K562 (cell line): Measurements from ENCODE around the gene TYRO3. TPM values are rescaled to one million over a fixed set of nuclear protein-coding genes. Genes with fewer than 3 reads are reported as not detected.
A peak's percentile ranks its signal among the peaks of the same experiment; 100 is the strongest.

ENCODE experiments used
- ETV1 ChIP-seq: fragments of 450-650 bp; conservative IDR thresholded peaks from 2 replicates; pipeline ENCODE4 v1.6.1; 2016; ENCODE audit warnings: missing genetic modification characterization, control low read depth, low read depth, missing compliant biosample characterization
- FOXK2 ChIP-seq, 2 experiments: fragments of 450-650 bp; IDR thresholded peaks in 1 of 2; conservative IDR thresholded peaks in 1 of 2; 2 replicates each; pipeline ENCODE4 v1.6.1; 2016; ENCODE audit warnings: low read depth in 2 of 2, mild to moderate bottlenecking in 1 of 2
- MYC ChIP-seq, 2 experiments: fragments of 250-450 bp in 1 of 2; sonication (Bioruptor Pico) in 1 of 2; IDR thresholded peaks; 2 replicates each; pipeline versions ENCODE4 v1.5.1 to v1.6.1; 2012 to 2021; ENCODE audit warnings: low read depth in 2 of 2, borderline replicate concordance in 1 of 2, improper control_type of control experiment in 1 of 2, low read length in 1 of 2, mild to moderate bottlenecking in 1 of 2, moderate library complexity in 1 of 2
- NCOR1 ChIP-seq: fragments of 450-650 bp; IDR thresholded peaks from 2 replicates; pipeline ENCODE4 v1.6.1; 2016; ENCODE audit warnings: mild to moderate bottlenecking, moderate library complexity
- NEUROD1 ChIP-seq: fragments of 150-350 bp; IDR thresholded peaks from 2 replicates; pipeline ENCODE4 v1.6.1; 2014; ENCODE audit warnings: borderline replicate concordance, low read length, low read depth; ENCODE audit not compliant: partially characterized antibody
- TCF3 ChIP-seq: sonication (generic); formaldehyde crosslinking; IDR thresholded peaks from 2 replicates; pipeline ENCODE4 v1.4.0; 2020; ENCODE audit warnings: mild to moderate bottlenecking, missing genetic modification reagents
- TEAD4 ChIP-seq, 2 experiments: sonication (generic) in 1 of 2; formaldehyde crosslinking in 1 of 2; IDR thresholded peaks; 2 replicates each; pipeline versions ENCODE4 v1.6.1 to v1.8.0; 2012 to 2022; ENCODE audit warnings: borderline replicate concordance in 1 of 2, inconsistent platforms in 1 of 2, low read length in 1 of 2, mild to moderate bottlenecking in 1 of 2, missing genetic modification reagents in 1 of 2
- ZNF41 ChIP-seq: fragments of 250-450 bp; sonication (Bioruptor Pico); conservative IDR thresholded peaks from 2 replicates; pipeline ENCODE4 v1.4.0; 2020; ENCODE audit warnings: mild to moderate bottlenecking
- ZNF75A ChIP-seq: fragments of 450-650 bp; formaldehyde crosslinking; IDR thresholded peaks from 2 replicates; pipeline ENCODE4 v1.4.0; 2020; ENCODE audit warnings: mild to moderate bottlenecking
- polyA plus RNA-seq, 8 experiments: library from polyadenylated mRNA; depleted of rRNA in 4 of 8; stranded (reverse) in 5 of 8; unstranded in 3 of 8; fragments of >200 nt; fragmentation: Nextera tagmentation in 2 of 8; fragmentation: Illumina TruSeq in 1 of 8; extraction: Ambion mirVana in 2 of 8; extraction: Trizol in 1 of 8; gene quantifications; 2 replicates each; pipeline versions ENCODE4 v1.2.1 to v1.2.3, GENCODE V29; 2011 to 2014; ENCODE audit warnings: inconsistent platforms in 1 of 8, missing spikeins in 1 of 8
- total RNA-seq, 7 experiments: library from RNA; depleted of rRNA in 6 of 7; stranded (reverse); fragments of >200 nt in 6 of 7; fragmentation: Illumina TruSeq in 2 of 7; extraction: Trizol in 2 of 7; gene quantifications; 2 replicates each; pipeline versions ENCODE4 v1.2.1 to v1.2.3, GENCODE V29; 2011 to 2021; ENCODE audit warnings: low replicate concordance in 1 of 7
- TF ChIP-seq, protein P1 (sequence below): IDR thresholded peaks from 2 replicates; pipeline ENCODE4 v1.6.1; 2011; ENCODE audit warnings: borderline replicate concordance, low read depth, mild to moderate bottlenecking, moderate library complexity, low read length; ENCODE audit not compliant: insufficient read depth, poor library complexity, severe bottlenecking
- TF ChIP-seq, protein P2 (sequence below): fragments of 450-650 bp; IDR thresholded peaks from 2 replicates; pipeline ENCODE4 v1.6.1; 2018; ENCODE audit warnings: mild to moderate bottlenecking, low read depth; ENCODE audit not compliant: partially characterized antibody
- TF ChIP-seq, protein P3 (sequence below), 2 experiments: fragments of 450-650 bp in 1 of 2; sonication (generic) in 1 of 2; formaldehyde crosslinking in 1 of 2; IDR thresholded peaks; 2 replicates each; pipeline versions ENCODE4 v1.7.1 to v1.9.0; 2016 to 2022; ENCODE audit warnings: inconsistent platforms in 1 of 2, mild to moderate bottlenecking in 1 of 2, missing genetic modification reagents in 1 of 2

Gene TYRO3
- total and polyA plus RNA-seq, 9 of the 15 experiments (the other 6 are each of a cell fraction or from before 2014, with no cell fraction given) = 2.6 to 39.6 (median 18.6) TPM

DNA sequence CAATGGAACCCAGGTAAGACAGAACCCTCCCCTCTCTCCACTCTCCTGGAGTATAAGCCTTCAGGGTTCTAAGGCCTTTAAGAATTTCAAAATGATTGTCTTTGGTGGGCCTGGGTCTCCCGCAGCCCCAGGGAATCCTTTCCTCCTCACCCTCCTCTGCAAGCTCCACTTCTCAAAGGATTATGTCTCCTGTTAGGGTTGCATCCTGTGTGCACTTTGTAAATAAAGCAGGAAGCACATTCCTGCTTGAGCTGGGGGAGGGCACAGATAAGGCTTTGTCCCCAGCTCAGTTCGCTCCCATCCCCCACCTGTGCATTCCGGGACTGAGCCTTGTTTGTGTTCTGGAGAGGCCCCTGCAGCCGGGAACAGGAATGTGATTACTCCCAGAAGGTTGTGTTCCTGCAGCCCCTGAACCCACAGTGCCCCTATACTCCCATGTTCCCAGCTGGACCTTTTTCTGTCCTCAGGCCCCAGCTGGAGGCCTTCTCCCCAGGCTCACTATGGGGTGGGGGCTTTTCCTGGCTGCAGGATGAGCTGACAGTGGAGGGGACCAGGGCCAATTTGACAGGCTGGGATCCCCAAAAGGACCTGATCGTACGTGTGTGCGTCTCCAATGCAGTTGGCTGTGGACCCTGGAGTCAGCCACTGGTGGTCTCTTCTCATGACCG lies 9.5 kb downstream of the TYRO3 start (continued):
- peak; percentile 67 to 73 for TF ChIP-seq FOXK2 (conservative IDR thresholded peaks at IDR 0.05 in 1 of 2, IDR thresholded peaks at IDR 0.05 in 1 of 2; ENCODE audit: low read depth in 2 of 2)
- TF ChIP-seq ZNF41 = no peak
- TF ChIP-seq, protein P1, sequence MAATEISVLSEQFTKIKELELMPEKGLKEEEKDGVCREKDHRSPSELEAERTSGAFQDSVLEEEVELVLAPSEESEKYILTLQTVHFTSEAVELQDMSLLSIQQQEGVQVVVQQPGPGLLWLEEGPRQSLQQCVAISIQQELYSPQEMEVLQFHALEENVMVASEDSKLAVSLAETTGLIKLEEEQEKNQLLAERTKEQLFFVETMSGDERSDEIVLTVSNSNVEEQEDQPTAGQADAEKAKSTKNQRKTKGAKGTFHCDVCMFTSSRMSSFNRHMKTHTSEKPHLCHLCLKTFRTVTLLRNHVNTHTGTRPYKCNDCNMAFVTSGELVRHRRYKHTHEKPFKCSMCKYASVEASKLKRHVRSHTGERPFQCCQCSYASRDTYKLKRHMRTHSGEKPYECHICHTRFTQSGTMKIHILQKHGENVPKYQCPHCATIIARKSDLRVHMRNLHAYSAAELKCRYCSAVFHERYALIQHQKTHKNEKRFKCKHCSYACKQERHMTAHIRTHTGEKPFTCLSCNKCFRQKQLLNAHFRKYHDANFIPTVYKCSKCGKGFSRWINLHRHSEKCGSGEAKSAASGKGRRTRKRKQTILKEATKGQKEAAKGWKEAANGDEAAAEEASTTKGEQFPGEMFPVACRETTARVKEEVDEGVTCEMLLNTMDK = no peak
- TF ChIP-seq MYC (IDR thresholded peaks at IDR 0.05; ENCODE audit: low read depth, low read length) = 0 out of 2 replicates have a peak, but pooled peaks have one; percentile 35
- TF ChIP-seq MYC (CRISPR knock-in tag; IDR thresholded peaks at IDR 0.05; ENCODE audit: borderline replicate concordance, low read depth) = no peak
- 0 out of 2 replicates have a peak, but pooled peaks have one; percentile 23 for TF ChIP-seq NCOR1
- no peak for TF ChIP-seq ZNF75A
- TF ChIP-seq, protein P2, sequence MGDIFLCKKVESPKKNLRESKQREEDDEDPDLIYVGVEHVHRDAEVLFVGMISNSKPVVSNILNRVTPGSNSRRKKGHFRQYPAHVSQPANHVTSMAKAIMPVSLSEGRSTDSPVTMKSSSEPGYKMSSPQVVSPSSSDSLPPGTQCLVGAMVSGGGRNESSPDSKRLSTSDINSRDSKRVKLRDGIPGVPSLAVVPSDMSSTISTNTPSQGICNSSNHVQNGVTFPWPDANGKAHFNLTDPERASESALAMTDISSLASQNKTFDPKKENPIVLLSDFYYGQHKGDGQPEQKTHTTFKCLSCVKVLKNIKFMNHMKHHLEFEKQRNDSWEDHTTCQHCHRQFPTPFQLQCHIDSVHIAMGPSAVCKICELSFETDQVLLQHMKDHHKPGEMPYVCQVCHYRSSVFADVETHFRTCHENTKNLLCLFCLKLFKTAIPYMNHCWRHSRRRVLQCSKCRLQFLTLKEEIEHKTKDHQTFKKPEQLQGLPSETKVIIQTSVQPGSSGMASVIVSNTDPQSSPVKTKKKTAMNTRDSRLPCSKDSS = no peak
- peak; percentile 71 for TF ChIP-seq ETV1 (tag)
- TF ChIP-seq TEAD4 (IDR thresholded peaks at IDR 0.05; ENCODE audit: low read length) = peak; percentile 80
- TF ChIP-seq TEAD4 (CRISPR knock-in tag; IDR thresholded peaks at IDR 0.05; ENCODE audit: borderline replicate concordance) = no peak
- TF ChIP-seq, protein P3, sequence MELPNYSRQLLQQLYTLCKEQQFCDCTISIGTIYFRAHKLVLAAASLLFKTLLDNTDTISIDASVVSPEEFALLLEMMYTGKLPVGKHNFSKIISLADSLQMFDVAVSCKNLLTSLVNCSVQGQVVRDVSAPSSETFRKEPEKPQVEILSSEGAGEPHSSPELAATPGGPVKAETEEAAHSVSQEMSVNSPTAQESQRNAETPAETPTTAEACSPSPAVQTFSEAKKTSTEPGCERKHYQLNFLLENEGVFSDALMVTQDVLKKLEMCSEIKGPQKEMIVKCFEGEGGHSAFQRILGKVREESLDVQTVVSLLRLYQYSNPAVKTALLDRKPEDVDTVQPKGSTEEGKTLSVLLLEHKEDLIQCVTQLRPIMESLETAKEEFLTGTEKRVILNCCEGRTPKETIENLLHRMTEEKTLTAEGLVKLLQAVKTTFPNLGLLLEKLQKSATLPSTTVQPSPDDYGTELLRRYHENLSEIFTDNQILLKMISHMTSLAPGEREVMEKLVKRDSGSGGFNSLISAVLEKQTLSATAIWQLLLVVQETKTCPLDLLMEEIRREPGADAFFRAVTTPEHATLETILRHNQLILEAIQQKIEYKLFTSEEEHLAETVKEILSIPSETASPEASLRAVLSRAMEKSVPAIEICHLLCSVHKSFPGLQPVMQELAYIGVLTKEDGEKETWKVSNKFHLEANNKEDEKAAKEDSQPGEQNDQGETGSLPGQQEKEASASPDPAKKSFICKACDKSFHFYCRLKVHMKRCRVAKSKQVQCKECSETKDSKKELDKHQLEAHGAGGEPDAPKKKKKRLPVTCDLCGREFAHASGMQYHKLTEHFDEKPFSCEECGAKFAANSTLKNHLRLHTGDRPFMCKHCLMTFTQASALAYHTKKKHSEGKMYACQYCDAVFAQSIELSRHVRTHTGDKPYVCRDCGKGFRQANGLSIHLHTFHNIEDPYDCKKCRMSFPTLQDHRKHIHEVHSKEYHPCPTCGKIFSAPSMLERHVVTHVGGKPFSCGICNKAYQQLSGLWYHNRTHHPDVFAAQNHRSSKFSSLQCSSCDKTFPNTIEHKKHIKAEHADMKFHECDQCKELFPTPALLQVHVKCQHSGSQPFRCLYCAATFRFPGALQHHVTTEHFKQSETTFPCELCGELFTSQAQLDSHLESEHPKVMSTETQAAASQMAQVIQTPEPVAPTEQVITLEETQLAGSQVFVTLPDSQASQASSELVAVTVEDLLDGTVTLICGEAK (IDR thresholded peaks at IDR 0.05) = peak; percentile 51; the same call in 1 of the 2 replicates
- TF ChIP-seq, protein P3 (CRISPR knock-in tag; IDR thresholded peaks at IDR 0.05) = no peak
- TF ChIP-seq TCF3 (CRISPR knock-in tag) = peak; percentile 47
- peak; percentile 15 for TF ChIP-seq NEUROD1
